Measurements from ENCODE around the gene CTNNBIP1.

The CTNNBIP1 gene

DNA sequence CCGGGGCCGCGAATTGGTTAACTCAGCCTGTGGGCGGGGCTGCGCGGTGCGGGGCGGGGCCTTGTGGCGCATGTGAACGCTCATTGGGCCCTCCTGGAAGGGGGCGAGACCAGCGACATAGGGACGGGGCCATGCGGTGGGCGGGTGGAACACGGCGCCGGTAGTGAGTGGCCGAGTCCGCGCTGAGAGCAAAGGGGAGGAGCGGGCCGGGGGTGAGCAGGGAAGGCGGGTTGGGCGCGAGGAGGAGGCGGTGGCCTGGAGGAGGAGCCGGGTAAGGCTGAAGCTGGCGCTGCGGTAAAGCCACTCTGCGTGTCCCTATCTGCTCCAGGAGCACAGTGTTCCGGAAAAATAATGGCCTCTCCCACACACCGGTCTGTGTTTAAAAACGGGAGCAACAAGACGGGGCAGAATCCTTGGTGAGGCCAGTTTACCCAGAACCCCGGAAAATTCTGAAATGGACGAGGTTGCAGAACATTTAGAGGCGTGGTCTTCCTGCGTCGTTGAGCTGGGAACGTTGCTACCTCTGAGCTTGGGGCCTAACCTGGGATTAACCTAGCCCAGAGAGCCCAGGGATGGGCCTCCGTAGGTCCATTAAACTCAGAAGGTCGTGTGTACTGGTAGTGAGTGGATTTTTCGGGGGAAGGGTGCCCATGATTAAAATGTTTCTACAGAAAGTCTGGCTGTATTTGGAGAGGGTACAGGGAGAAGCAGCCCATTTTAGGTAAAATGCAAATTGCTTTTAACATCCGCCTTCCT, 532 bp upstream of the CTNNBIP1 start:
- peak overlapping the region; percentile 55 for H3K4me3 ChIP-seq (ENCODE audit: insufficient read length, low read depth)
- peak overlapping the region; percentile 74 for H3K9ac ChIP-seq (ENCODE audit: insufficient read length, low read depth)
- peaks cover 2% of the 10 kb centered on the region for H3K4me1 ChIP-seq (ENCODE audit: insufficient read depth, insufficient read length)
- DNase-seq (ENCODE audit: low read depth, low spot score), result peak; percentile 94
- no peaks in the 10 kb centered on the region for H3K36me3 ChIP-seq (ENCODE audit: insufficient read depth, insufficient read length, low read length)
- TF ChIP-seq YY1 (IDR thresholded peaks at IDR 0.05; ENCODE audit: insufficient read depth, insufficient read length) (no peak), SUZ12 (IDR thresholded peaks at IDR 0.05; ENCODE audit: extremely low read depth, insufficient read depth, insufficient read length) (no peak), ZNF274 (IDR thresholded peaks at IDR 0.05; ENCODE audit: low read depth, low read length) (no peak)
- H3K27me3 ChIP-seq (ENCODE audit: insufficient read depth, insufficient read length), result no peaks in the 10 kb centered on the region
- H3K9me3 ChIP-seq (ENCODE audit: insufficient read depth, low read length), result no peaks in the 10 kb centered on the region

DNA sequence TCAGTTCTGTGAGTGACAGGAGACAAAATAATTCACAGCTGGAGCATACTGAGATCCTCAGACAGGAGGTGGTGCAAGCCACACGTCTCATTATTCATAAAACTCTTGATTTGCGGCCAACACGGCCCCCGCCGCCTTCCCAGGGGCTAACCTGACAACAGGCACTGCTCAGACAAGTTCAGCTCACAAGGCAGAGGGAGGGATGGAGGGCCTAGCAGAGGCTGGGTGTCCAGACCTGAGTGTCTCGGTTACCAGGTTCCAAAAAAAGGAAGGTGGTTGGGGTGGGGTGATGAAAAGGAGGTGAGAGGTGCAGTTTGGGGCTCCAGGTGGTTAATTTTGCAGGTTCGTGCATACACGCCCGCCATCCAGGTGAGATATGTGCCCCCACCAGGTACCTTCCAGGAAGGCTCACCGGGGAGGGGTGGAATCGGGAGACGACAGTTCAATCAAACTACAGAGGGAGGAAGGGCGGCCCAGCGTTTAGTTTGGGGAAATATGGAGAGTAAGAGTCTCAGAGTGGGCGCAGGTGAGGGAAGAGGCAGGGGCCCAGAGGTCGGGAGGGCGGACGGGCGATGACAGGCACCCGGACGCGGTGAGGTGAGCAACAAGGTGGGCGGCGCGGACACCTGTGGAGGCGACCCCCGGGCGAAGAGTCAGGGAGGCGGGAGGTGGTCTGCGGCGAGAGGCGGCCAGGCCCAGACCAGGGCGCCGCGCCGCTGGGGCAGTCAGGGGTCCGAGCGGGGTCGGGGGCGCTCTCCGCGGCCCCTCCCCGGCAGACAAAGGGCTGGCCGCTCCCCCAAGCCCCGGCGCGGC, 629 bp downstream of the CTNNBIP1 start:
- Histone ChIP-seq H3K9me3 (ENCODE audit: insufficient read depth, low read length) (no peaks in the 10 kb centered on the region), H3K4me3 (ENCODE audit: insufficient read length, low read depth) (peak overlapping the region; percentile 59), H3K36me3 (ENCODE audit: insufficient read depth, insufficient read length, low read length) (no peaks in the 10 kb centered on the region), H3K9ac (ENCODE audit: insufficient read length, low read depth) (peak overlapping the region; percentile 67), H3K27me3 (ENCODE audit: insufficient read depth, insufficient read length) (no peaks in the 10 kb centered on the region), H3K4me1 (ENCODE audit: insufficient read depth, insufficient read length) (peaks cover 2% of the 10 kb centered on the region)
- TF ChIP-seq ZNF274 (IDR thresholded peaks at IDR 0.05; ENCODE audit: low read depth, low read length) (no peak), YY1 (IDR thresholded peaks at IDR 0.05; ENCODE audit: insufficient read depth, insufficient read length) (no peak), SUZ12 (IDR thresholded peaks at IDR 0.05; ENCODE audit: extremely low read depth, insufficient read depth, insufficient read length) (no peak)
- DNase-seq (ENCODE audit: low read depth, low spot score), result no peak

- Histone ChIP-seq H3K36me3 (ENCODE audit: insufficient read depth, insufficient read length, low read length) (no peaks in the 10 kb centered on the region), H3K4me3 (ENCODE audit: insufficient read length, low read depth) (no peak overlapping the region), H3K9ac (ENCODE audit: insufficient read length, low read depth) (peak overlapping the region; percentile 67), H3K4me1 (ENCODE audit: insufficient read depth, insufficient read length) (peaks cover 2% of the 10 kb centered on the region), H3K27me3 (ENCODE audit: insufficient read depth, insufficient read length) (no peaks in the 10 kb centered on the region), H3K9me3 (ENCODE audit: insufficient read depth, low read length) (no peaks in the 10 kb centered on the region)
- TF ChIP-seq SUZ12 (IDR thresholded peaks at IDR 0.05; ENCODE audit: extremely low read depth, insufficient read depth, insufficient read length) (no peak), YY1 (IDR thresholded peaks at IDR 0.05; ENCODE audit: insufficient read depth, insufficient read length) (no peak), ZNF274 (IDR thresholded peaks at IDR 0.05; ENCODE audit: low read depth, low read length) (no peak)
- DNase-seq (ENCODE audit: low read depth, low spot score), result no peak
Observed at GRCh38 chr1:9908871-9909233, 1.2 kb downstream of the CTNNBIP1 start.

- no peak overlapping the region for H3K4me3 ChIP-seq (ENCODE audit: insufficient read length, low read depth)
- H3K27me3 ChIP-seq (ENCODE audit: insufficient read depth, insufficient read length), result no peaks in the 10 kb centered on the region
- H3K9me3 ChIP-seq (ENCODE audit: insufficient read depth, low read length), result no peaks in the 10 kb centered on the region
- no peak for DNase-seq (ENCODE audit: low read depth, low spot score)
- no peak for TF ChIP-seq YY1 (IDR thresholded peaks at IDR 0.05; ENCODE audit: insufficient read depth, insufficient read length)
- no peak for TF ChIP-seq SUZ12 (IDR thresholded peaks at IDR 0.05; ENCODE audit: extremely low read depth, insufficient read depth, insufficient read length)
- TF ChIP-seq ZNF274 (IDR thresholded peaks at IDR 0.05; ENCODE audit: low read depth, low read length), result no peak
- H3K9ac ChIP-seq (ENCODE audit: insufficient read length, low read depth), result no peak overlapping the region
- no peaks in the 10 kb centered on the region for H3K36me3 ChIP-seq (ENCODE audit: insufficient read depth, insufficient read length, low read length)
- peaks cover 2% of the 10 kb centered on the region for H3K4me1 ChIP-seq (ENCODE audit: insufficient read depth, insufficient read length)
Observed at GRCh38 chr1:9907441-9907840, 2.6 kb downstream of the CTNNBIP1 start.

DNA sequence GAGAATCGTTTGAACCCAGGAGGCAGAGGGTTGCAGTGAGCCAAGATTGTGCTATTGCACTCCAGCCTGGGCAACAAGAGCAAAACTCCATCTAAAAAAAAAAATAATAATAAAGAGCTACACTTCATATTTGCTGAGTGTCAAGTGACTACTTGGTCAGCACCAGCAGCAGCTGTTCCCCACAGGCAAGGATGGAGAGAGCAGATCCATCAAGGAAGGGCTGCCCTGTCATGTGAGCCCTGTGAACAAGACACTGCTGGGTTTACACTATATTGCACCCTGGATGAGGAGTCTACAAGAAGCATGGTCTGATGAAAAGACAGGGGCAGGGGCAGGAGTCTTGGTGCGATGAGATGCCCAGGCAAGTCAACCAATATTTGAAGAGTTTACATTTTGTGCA, 3.6 kb downstream of the CTNNBIP1 start:
- DNase-seq (ENCODE audit: low read depth, low spot score), result no peak

GRCh38 chr1:9905010-9905409, 5.1 kb downstream of the CTNNBIP1 start:
- H3K4me3 ChIP-seq (ENCODE audit: insufficient read length, low read depth), result no peak overlapping the region
- H3K36me3 ChIP-seq (ENCODE audit: insufficient read depth, insufficient read length, low read length), result peaks cover 4% of the 10 kb centered on the region
- H3K4me1 ChIP-seq (ENCODE audit: insufficient read depth, insufficient read length), result peaks cover 2% of the 10 kb centered on the region
- H3K9ac ChIP-seq (ENCODE audit: insufficient read length, low read depth), result no peak overlapping the region
- TF ChIP-seq YY1 (IDR thresholded peaks at IDR 0.05; ENCODE audit: insufficient read depth, insufficient read length) (no peak), SUZ12 (IDR thresholded peaks at IDR 0.05; ENCODE audit: extremely low read depth, insufficient read depth, insufficient read length) (no peak), ZNF274 (IDR thresholded peaks at IDR 0.05; ENCODE audit: low read depth, low read length) (no peak)
- DNase-seq (ENCODE audit: low read depth, low spot score), result no peak
- no peaks in the 10 kb centered on the region for H3K9me3 ChIP-seq (ENCODE audit: insufficient read depth, low read length)
- H3K27me3 ChIP-seq (ENCODE audit: insufficient read depth, insufficient read length), result no peaks in the 10 kb centered on the region

More for the DNA sequence above, 3.6 kb downstream of the CTNNBIP1 start:
- Histone ChIP-seq H3K27me3 (ENCODE audit: insufficient read depth, insufficient read length) (no peaks in the 10 kb centered on the region), H3K9ac (ENCODE audit: insufficient read length, low read depth) (no peak overlapping the region), H3K9me3 (ENCODE audit: insufficient read depth, low read length) (no peaks in the 10 kb centered on the region), H3K4me3 (ENCODE audit: insufficient read length, low read depth) (no peak overlapping the region), H3K4me1 (ENCODE audit: insufficient read depth, insufficient read length) (peaks cover 2% of the 10 kb centered on the region), H3K36me3 (ENCODE audit: insufficient read depth, insufficient read length, low read length) (peaks cover 4% of the 10 kb centered on the region)
- no peak for TF ChIP-seq SUZ12 (IDR thresholded peaks at IDR 0.05; ENCODE audit: extremely low read depth, insufficient read depth, insufficient read length)
- TF ChIP-seq YY1 (IDR thresholded peaks at IDR 0.05; ENCODE audit: insufficient read depth, insufficient read length), result no peak
- TF ChIP-seq ZNF274 (IDR thresholded peaks at IDR 0.05; ENCODE audit: low read depth, low read length), result no peak

- no peak for DNase-seq (ENCODE audit: low read depth, low spot score)
- Histone ChIP-seq H3K4me3 (ENCODE audit: insufficient read length, low read depth) (no peak overlapping the region), H3K9ac (ENCODE audit: insufficient read length, low read depth) (no peak overlapping the region), H3K36me3 (ENCODE audit: insufficient read depth, insufficient read length, low read length) (peaks cover 4% of the 10 kb centered on the region), H3K9me3 (ENCODE audit: insufficient read depth, low read length) (no peaks in the 10 kb centered on the region), H3K27me3 (ENCODE audit: insufficient read depth, insufficient read length) (no peaks in the 10 kb centered on the region), H3K4me1 (ENCODE audit: insufficient read depth, insufficient read length) (peaks cover 2% of the 10 kb centered on the region)
- TF ChIP-seq ZNF274 (IDR thresholded peaks at IDR 0.05; ENCODE audit: low read depth, low read length), result no peak
- no peak for TF ChIP-seq SUZ12 (IDR thresholded peaks at IDR 0.05; ENCODE audit: extremely low read depth, insufficient read depth, insufficient read length)
- no peak for TF ChIP-seq YY1 (IDR thresholded peaks at IDR 0.05; ENCODE audit: insufficient read depth, insufficient read length)
Observed at GRCh38 chr1:9904596-9904995, 5.5 kb downstream of the CTNNBIP1 start.
